ENCODE measurements around the gene AREG.

GRCh38 chr4:74466242-74466641 lies 21.3 kb downstream of the AREG start:
- TF ChIP-seq GABPB1 (CRISPR knock-in tag; IDR thresholded peaks at IDR 0.05) (no peak), CTCF (IDR thresholded peaks at IDR 0.05) (no peak)

All from WTC11 (cell line).